Upper lobe of left lung (tissue), 4 donors: ENCODE data around the gene PNPO.

Experiments used
- POLR2A ChIP-seq, 4 donors: fragments of 450-650 bp; IDR thresholded peaks; one replicate each; pipeline ENCODE4 v1.5.1; 2016 to 2017; ENCODE audit warnings: antibody characterized with exemption in 4 of 4, mild to moderate bottlenecking in 2 of 4
- TF ChIP-seq, protein P1 (sequence below), 6 experiments: fragments of 450-650 bp in 4 of 6; fragments of 200-600 bp in 2 of 6; sonication (generic) in 2 of 6; IDR thresholded peaks; one replicate each; pipeline ENCODE4 v1.5.1; 2016 to 2019; ENCODE audit warnings: antibody characterized with exemption in 6 of 6

DNA sequence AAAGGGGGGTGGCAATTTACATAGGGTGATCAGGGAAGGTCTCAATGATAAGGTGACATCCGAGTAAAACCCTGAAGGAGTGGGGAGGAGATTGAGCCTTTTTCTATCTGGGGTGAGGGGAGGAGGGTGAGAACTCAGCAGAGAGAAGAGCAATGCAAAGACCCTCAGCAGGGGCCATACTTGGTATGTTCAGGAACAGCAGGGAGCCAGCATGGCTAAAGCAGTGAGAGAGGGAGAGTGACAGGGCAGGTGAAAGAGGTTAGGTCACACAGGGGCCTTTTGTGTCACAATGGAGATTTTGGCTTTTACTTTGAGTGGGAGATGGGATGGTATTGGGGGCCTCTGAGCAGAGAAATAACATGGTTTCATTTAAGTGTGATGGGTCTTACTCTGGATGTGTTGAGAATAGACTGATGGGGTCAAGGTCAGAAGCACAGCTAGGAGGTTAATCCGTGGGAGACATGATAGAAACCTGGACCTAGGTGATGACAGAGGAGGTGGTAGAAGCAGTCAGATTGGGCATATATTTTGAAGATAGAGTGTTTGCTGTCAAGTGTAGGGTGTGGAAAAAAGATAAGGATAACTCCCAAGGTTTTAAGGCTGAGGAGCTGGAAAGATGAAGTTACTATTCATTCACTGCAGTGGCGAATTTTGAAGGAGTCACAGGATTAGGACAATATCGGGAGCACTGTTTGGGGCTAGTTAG, 39.2 kb upstream of the PNPO start:
- TF ChIP-seq, protein P1, sequence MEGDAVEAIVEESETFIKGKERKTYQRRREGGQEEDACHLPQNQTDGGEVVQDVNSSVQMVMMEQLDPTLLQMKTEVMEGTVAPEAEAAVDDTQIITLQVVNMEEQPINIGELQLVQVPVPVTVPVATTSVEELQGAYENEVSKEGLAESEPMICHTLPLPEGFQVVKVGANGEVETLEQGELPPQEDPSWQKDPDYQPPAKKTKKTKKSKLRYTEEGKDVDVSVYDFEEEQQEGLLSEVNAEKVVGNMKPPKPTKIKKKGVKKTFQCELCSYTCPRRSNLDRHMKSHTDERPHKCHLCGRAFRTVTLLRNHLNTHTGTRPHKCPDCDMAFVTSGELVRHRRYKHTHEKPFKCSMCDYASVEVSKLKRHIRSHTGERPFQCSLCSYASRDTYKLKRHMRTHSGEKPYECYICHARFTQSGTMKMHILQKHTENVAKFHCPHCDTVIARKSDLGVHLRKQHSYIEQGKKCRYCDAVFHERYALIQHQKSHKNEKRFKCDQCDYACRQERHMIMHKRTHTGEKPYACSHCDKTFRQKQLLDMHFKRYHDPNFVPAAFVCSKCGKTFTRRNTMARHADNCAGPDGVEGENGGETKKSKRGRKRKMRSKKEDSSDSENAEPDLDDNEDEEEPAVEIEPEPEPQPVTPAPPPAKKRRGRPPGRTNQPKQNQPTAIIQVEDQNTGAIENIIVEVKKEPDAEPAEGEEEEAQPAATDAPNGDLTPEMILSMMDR (IDR thresholded peaks at IDR 0.05) = no peak
- TF ChIP-seq POLR2A (IDR thresholded peaks at IDR 0.05) = no peak
